HepG2 (cell line): ENCODE measurements around the gene ENTPD2. TPM values are rescaled to one million over a fixed set of nuclear protein-coding genes. Genes with fewer than 3 reads are reported as not detected.
A peak's percentile ranks its signal among the peaks of the same experiment; 100 is the strongest.

Experiments
- ARHGAP35 ChIP-seq: sonication (generic); formaldehyde crosslinking; IDR thresholded peaks from 2 replicates; pipeline ENCODE4 v1.9.0; 2022; ENCODE audit warnings: mild to moderate bottlenecking, inconsistent platforms, moderate library complexity, missing genetic modification reagents, borderline replicate concordance
- ATF1 ChIP-seq: IDR thresholded peaks from 2 replicates; pipeline ENCODE4 v1.6.1; 2016; ENCODE audit warnings: mild to moderate bottlenecking, control low read depth
- BCLAF1 ChIP-seq: fragments of 450-650 bp; IDR thresholded peaks from 2 replicates; pipeline ENCODE4 v1.6.1; 2017; ENCODE audit warnings: mild to moderate bottlenecking
- DDIT3 ChIP-seq: sonication (generic); formaldehyde crosslinking; IDR thresholded peaks from 2 replicates; pipeline ENCODE4 v1.4.0; 2020; ENCODE audit warnings: mild to moderate bottlenecking, missing genetic modification reagents
- DMTF1 ChIP-seq: sonication (generic); formaldehyde crosslinking; IDR thresholded peaks from 2 replicates; pipeline ENCODE4 v1.4.0; 2020; ENCODE audit warnings: mild to moderate bottlenecking, missing genetic modification reagents
- EZH2 ChIP-seq: conservative IDR thresholded peaks from 2 replicates; pipeline ENCODE4 v1.6.1; 2012; ENCODE audit warnings: mild to moderate bottlenecking, low read depth, low read length, moderate library complexity
- HOXA9 ChIP-seq: sonication (generic); formaldehyde crosslinking; IDR thresholded peaks from 2 replicates; pipeline ENCODE4 v1.8.1; 2022; ENCODE audit warnings: missing genetic modification reagents, mild to moderate bottlenecking, moderate library complexity, borderline replicate concordance
- KDM5A ChIP-seq: fragments of 200-600 bp; sonication (generic); IDR thresholded peaks from 2 replicates; pipeline ENCODE4 v1.7.0; 2018; ENCODE audit warnings: antibody characterized with exemption, mild to moderate bottlenecking, low read length, borderline replicate concordance
- PAF1 ChIP-seq: IDR thresholded peaks from 2 replicates; pipeline ENCODE4 v1.6.1; 2016; ENCODE audit warnings: missing genetic modification reagents, missing compliant biosample characterization
- PRPF4 ChIP-seq: fragments of 200-400 bp; formaldehyde crosslinking; IDR thresholded peaks from 2 replicates; pipeline ENCODE4 v1.6.1; 2016; ENCODE audit warnings: low read length, low read depth; ENCODE audit not compliant: poor library complexity, severe bottlenecking
- RNF2 ChIP-seq: fragments of 450-650 bp; conservative IDR thresholded peaks from 2 replicates; pipeline ENCODE4 v1.6.1; 2016; ENCODE audit warnings: low read depth
- SKI ChIP-seq: fragments of 450-650 bp; IDR thresholded peaks from one replicate; pipeline ENCODE4 v1.6.1; 2018; ENCODE audit warnings: mild to moderate bottlenecking; ENCODE audit not compliant: partially characterized antibody
- SMARCE1 ChIP-seq: fragments of 450-650 bp; IDR thresholded peaks from 2 replicates; pipeline ENCODE4 v1.6.1; 2017; ENCODE audit warnings: borderline replicate concordance
- SNAPC5 ChIP-seq: sonication (generic); formaldehyde crosslinking; IDR thresholded peaks from 2 replicates; pipeline ENCODE4 v1.8.1; 2023; ENCODE audit warnings: mild to moderate bottlenecking, missing genetic modification reagents, borderline replicate concordance
- SNRNP70 ChIP-seq: fragments of 200-400 bp; formaldehyde crosslinking; IDR thresholded peaks from 2 replicates; pipeline ENCODE4 v1.6.1; 2017; ENCODE audit warnings: mild to moderate bottlenecking, low read depth, low read length, moderate library complexity
- SP5 ChIP-seq: IDR thresholded peaks from 2 replicates; pipeline ENCODE4 v1.6.1; 2016; ENCODE audit warnings: low read depth, borderline replicate concordance
- ZBTB42 ChIP-seq: sonication (generic); formaldehyde crosslinking; IDR thresholded peaks from 2 replicates; pipeline ENCODE4 v1.5.0; 2020; ENCODE audit warnings: mild to moderate bottlenecking, missing genetic modification reagents
- ZBTB7A ChIP-seq: sonication (generic); formaldehyde crosslinking; IDR thresholded peaks from 2 replicates; pipeline ENCODE4 v1.8.0; 2022; ENCODE audit warnings: mild to moderate bottlenecking, missing genetic modification reagents
- ZKSCAN1 ChIP-seq: fragments of 150-350 bp; IDR thresholded peaks from 2 replicates; pipeline ENCODE4 v1.6.1; 2014; ENCODE audit warnings: low read length
- ZNF124 ChIP-seq: sonication (generic); formaldehyde crosslinking; IDR thresholded peaks from 2 replicates; pipeline ENCODE4 v1.4.0; 2020; ENCODE audit warnings: missing genetic modification reagents
- ZNF367 ChIP-seq: sonication (generic); formaldehyde crosslinking; IDR thresholded peaks from 2 replicates; pipeline ENCODE4 v1.4.0; 2020; ENCODE audit warnings: missing genetic modification reagents, borderline replicate concordance
- ZNF547 ChIP-seq: sonication (generic); formaldehyde crosslinking; IDR thresholded peaks from 2 replicates; pipeline ENCODE4 v1.5.1; 2020; ENCODE audit warnings: mild to moderate bottlenecking, missing genetic modification reagents
- ZNF577 ChIP-seq: sonication (generic); formaldehyde crosslinking; IDR thresholded peaks from 2 replicates; pipeline ENCODE4 v1.4.0; 2020; ENCODE audit warnings: mild to moderate bottlenecking, low read depth, missing genetic modification reagents, borderline replicate concordance
- ZNF598 ChIP-seq: sonication (generic); formaldehyde crosslinking; IDR thresholded peaks from 2 replicates; pipeline ENCODE4 v1.5.1; 2020; ENCODE audit warnings: mild to moderate bottlenecking, missing genetic modification reagents, borderline replicate concordance
- ZNF614 ChIP-seq: IDR thresholded peaks from 2 replicates; pipeline ENCODE4 v1.6.1; 2018; ENCODE audit warnings: missing biosample characterization, missing genetic modification reagents, inconsistent platforms, borderline replicate concordance
- ZNF792 ChIP-seq: IDR thresholded peaks from 2 replicates; pipeline ENCODE4 v1.6.1; 2016
- polyA plus RNA-seq, 8 experiments: library from polyadenylated mRNA; depleted of rRNA in 3 of 8; stranded (reverse) in 7 of 8; unstranded in 1 of 8; fragments of >200 nt; fragmentation: Illumina TruSeq in 4 of 8; extraction: Trizol in 4 of 8; gene quantifications; 2 replicates each; pipeline versions ENCODE4 v1.2.1 to v1.2.3, GENCODE V29; 2011 to 2016; ENCODE audit warnings: low read depth in 4 of 8, missing spikeins in 1 of 8, mixed read lengths in 1 of 8; ENCODE audit not compliant: insufficient read depth in 1 of 8
- total RNA-seq, 5 experiments: library from RNA; depleted of rRNA; stranded (reverse); fragments of >200 nt; fragmentation: Illumina TruSeq; extraction: Trizol; gene quantifications; 2 replicates each; pipeline ENCODE4 v1.2.3, GENCODE V29; 2016; ENCODE audit warnings: low read depth in 1 of 5

Gene ENTPD2
- total and polyA plus RNA-seq, 2 of the 13 experiments (the other 11 are each of a cell fraction or from before 2014, with no cell fraction given), result 0.95 to 3.2 TPM

GRCh38 chr9:137053944-137054931 is at the start of gene ENTPD2 (continued):
- TF ChIP-seq DDIT3 (CRISPR knock-in tag), result no peak
- TF ChIP-seq ZNF792 (CRISPR knock-in tag), result no peak
- TF ChIP-seq ZNF367, result no peak
- TF ChIP-seq ZNF598 (CRISPR knock-in tag), result no peak
- no peak for TF ChIP-seq ARHGAP35 (CRISPR knock-in tag)
- no peak for TF ChIP-seq SMARCE1
- TF ChIP-seq KDM5A, result no peak
- no peak for TF ChIP-seq BCLAF1
- TF ChIP-seq EZH2, result no peak
- TF ChIP-seq SKI, result no peak
- no peak for TF ChIP-seq SNAPC5 (CRISPR knock-in tag)
- no peak for TF ChIP-seq ZNF547 (CRISPR knock-in tag)
- no peak for TF ChIP-seq HOXA9
- TF ChIP-seq PAF1, result no peak
- TF ChIP-seq SP5 (CRISPR knock-in tag), result 0 out of 2 replicates have a peak, but pooled peaks have one; percentile 46
- no peak for TF ChIP-seq ATF1 (CRISPR knock-in tag)
- TF ChIP-seq ZBTB42 (CRISPR knock-in tag), result no peak
- TF ChIP-seq DMTF1 (CRISPR knock-in tag), result no peak
- TF ChIP-seq ZNF577 (CRISPR knock-in tag), result no peak
- no peak for TF ChIP-seq ZNF614 (CRISPR knock-in tag)
- no peak for TF ChIP-seq ZBTB7A (CRISPR knock-in tag)
- no peak for TF ChIP-seq ZNF124 (CRISPR knock-in tag)
- TF ChIP-seq SNRNP70, result no peak
- no peak for TF ChIP-seq ZKSCAN1
- no peak for TF ChIP-seq RNF2
- no peak for TF ChIP-seq PRPF4
